Measurements from ENCODE around the gene ARHGEF17.

ARHGEF17 gene

GRCh38 chr11:73292525-73292894, 15.6 kb upstream of the ARHGEF17 start:
- TF ChIP-seq CTCF (IDR thresholded peaks at IDR 0.05), result no peak

GRCh38 chr11:73293356-73293936, 14.6 kb upstream of the ARHGEF17 start:
- TF ChIP-seq CTCF (IDR thresholded peaks at IDR 0.05), result no peak

- no peak for TF ChIP-seq CTCF (IDR thresholded peaks at IDR 0.05)
Measured at GRCh38 chr11:73294604-73295003, 13.5 kb upstream of the ARHGEF17 start.

- TF ChIP-seq CTCF (IDR thresholded peaks at IDR 0.05), result peak; percentile 98
Measured at GRCh38 chr11:73295241-73295995, 12.7 kb upstream of the ARHGEF17 start.

GRCh38 chr11:73295996-73296318, 12.1 kb upstream of the ARHGEF17 start:
- no peak for TF ChIP-seq CTCF (IDR thresholded peaks at IDR 0.05)

- TF ChIP-seq CTCF (IDR thresholded peaks at IDR 0.05), result no peak
Measured at GRCh38 chr11:73296501-73297230, 11.4 kb upstream of the ARHGEF17 start.

GRCh38 chr11:73297231-73297590, 10.9 kb upstream of the ARHGEF17 start:
- no peak for TF ChIP-seq CTCF (IDR thresholded peaks at IDR 0.05)

Data from LNCAP (cell line).